Gastrocnemius medialis (tissue), 4 donors: ENCODE measurements around the gene SMG6.

ENCODE experiments used
- CTCF ChIP-seq, 5 experiments: fragments of 450-650 bp in 3 of 5; fragments of 200-600 bp in 2 of 5; sonication (generic) in 2 of 5; IDR thresholded peaks in 4 of 5; conservative IDR thresholded peaks in 1 of 5; 1 replicate in 4 of 5; 2 replicates in 1 of 5; pipeline ENCODE4 v1.5.1; 2016 to 2019; ENCODE audit warnings: antibody characterized with exemption in 5 of 5, mild to moderate bottlenecking in 3 of 5, moderate library complexity in 3 of 5
- POLR2A ChIP-seq, 2 donors: fragments of 450-650 bp; IDR thresholded peaks; one replicate each; pipeline ENCODE4 v1.6.1; 2017; ENCODE audit warnings: antibody characterized with exemption in 2 of 2, mild to moderate bottlenecking in 2 of 2, moderate library complexity in 2 of 2

GRCh38 chr17:2239882-2240430, 63.6 kb downstream of the SMG6 start:
- TF ChIP-seq CTCF (IDR thresholded peaks at IDR 0.05 in 4 of 5, conservative IDR thresholded peaks at IDR 0.05 in 1 of 5): no peak
- TF ChIP-seq POLR2A (IDR thresholded peaks at IDR 0.05): peak in 1 of 2 donors; percentile 60
